HG03066 (cell line): Measurements from ENCODE around the gene CXorf49.
"Not testable (repeated sequence)": the region's sequence is repeated elsewhere in the genome, so short reads cannot be mapped to it uniquely, and the experiment has no call there.

ENCODE experiments used
- ATAC-seq: cut with Tn5 transposase; IDR thresholded peaks from one replicate; pipeline ENCODE4 v1.9.1; 2021; ENCODE audit warnings: low read depth; ENCODE audit not compliant: unreplicated experiment

Gene CXorf49

DNA sequence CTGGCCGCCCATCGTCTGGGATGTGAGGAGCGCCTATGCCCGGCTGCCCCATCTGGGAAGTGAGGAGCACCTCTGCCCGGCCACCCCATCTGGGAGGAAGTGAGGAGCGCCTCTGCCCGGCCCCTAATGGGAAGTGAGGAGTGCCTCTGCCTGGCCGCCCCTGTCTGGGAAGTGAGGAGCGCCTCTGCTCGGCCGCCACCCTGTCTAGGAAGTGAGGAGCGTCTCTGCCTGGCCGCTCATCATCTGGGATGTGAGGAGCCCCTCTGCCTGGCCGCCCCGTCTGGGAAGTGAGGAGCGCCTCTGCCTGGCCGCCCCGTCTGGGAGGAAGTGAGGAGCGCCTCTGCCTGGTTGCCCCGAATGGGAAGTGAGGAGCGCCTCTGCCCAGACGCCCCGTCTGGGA is 42.4 kb downstream of the CXorf49 start:
- ATAC-seq = not testable (repeated sequence)

DNA sequence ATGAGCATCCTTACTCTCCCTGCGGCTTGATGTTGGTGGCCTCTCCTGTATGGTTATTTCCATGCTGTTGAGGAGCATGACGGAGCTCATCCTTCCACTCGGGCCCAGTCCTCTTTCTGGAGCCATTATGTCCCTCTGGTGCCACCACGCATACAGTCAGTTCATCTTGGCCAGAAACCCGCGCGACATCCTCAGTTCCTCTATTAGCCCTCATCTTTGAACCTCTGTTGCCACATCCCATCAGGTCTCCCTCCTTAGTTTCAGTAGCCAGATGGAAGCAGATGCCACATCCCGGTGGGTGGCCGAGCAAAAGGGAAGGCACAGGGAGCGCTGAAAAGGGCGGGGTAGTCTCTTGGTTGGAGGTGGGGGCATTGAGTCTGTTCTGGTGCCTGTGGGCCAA is 46.1 kb downstream of the CXorf49 start:
- no peak for ATAC-seq

DNA sequence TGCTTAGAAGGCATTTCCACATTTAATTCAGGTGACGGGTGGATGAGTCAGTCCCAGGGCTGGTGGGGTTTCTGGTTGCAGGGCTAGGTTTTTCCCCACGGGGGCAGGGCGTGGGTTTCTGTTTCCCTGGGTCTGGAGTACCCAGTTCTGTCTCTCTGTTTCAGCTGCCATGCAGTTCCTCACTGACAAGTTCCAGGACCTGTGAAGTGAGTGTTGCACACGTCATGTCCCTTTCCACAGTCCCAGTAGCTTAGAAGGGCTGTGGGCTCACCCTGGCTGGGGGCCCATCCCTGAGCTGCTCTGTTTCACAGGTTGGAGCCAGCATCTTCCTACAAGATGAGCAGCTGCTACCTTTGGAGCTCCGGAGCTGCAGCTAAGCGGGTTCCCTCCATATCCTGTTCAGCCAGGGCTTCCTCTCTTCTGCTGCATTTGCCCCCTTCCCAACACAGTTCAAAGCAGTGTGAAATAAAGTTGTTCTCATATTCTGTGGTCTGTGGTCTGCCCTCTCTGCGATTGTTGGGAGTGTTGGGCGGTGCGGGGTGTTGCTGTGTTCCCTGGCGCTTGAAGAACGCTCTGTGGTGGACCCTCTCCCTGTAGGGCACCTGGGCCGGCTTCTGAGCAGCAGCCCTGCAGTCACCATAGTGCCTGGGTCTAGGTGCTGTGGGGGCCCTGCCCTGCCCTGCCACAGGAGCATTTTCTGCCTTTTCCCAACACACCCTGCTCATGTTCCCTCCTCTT is 46.9 kb downstream of the CXorf49 start:
- ATAC-seq = no peak

- ATAC-seq = not testable (repeated sequence)
Observed at GRCh38 chrX:71669947-71670346, 48.1 kb downstream of the CXorf49 start.

DNA sequence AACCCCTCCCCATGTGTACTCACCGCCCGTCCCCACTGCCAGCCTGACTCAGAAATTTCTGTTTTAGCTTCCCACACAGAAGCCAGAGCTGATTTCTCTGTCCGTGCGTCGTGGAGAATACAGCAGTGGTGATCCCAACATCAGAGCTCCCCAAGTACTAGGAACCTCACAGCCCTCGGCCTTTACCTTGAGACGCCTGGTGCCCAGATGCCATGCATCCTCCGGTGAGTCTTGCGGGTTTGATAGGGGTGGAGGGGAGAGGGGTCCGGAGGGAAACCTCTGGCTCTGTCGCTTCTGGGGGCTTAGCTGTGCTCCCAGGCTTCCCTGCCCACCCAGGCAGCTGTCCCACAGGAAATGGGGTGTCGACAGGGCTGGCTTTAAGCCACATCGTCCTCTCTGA is 48.6 kb downstream of the CXorf49 start:
- no peak for ATAC-seq

GRCh38 chrX:71668248-71668595 is 49.9 kb downstream of the CXorf49 start:
- no peak for ATAC-seq

DNA sequence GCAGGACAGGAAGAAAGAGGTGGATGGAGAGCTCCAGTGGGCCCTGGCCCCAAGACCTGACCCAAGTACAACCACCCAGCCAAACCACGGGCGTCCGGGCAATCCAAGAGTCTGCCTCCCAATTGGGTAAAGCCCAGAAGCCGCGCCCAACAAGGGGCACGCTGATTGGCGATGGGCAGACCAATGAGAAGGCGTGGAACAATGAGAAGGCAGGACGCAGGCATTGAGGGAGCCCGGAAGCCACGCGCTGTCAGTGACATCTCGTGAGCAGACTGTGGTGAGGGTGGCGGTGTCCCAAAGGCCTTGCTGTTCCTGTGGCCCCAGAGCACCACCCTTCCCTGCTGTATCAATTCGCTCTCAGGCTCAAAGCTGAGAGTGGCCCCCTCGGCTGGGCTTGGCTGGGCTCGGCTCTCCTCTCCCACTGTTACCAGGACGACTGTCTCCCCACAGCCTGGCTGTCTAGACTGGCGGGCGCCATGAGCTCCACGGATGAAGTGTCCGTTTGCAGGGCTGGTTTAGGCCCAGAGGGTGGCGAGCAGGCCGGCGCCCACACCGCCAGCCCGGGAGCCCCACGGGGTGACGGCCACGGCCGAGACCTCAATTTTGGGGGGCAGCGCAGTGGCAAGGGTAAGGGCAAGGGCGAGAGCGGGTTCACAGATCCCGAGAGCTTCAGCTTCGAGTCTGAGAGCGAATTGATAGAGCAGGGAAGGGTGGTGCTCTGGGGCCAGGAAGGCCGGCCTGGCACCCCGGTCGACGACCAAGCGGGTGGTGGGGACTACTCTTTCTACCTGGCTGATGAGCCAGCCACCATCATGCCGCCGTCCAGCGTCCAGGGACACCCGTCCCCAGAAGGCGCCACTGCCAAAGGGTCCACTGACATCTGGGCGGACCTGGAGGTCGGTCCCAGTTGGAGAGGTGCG is 50.5 kb downstream of the CXorf49 start, which contains the start of gene LOC101059915:
Gene LOC101059915 (plus strand): TSS at position 219 of the 920 bp plus-strand sequence.
- no peak for ATAC-seq

GRCh38 chrX:71666240-71667223 is 51.6 kb downstream of the CXorf49 start:
- ATAC-seq = no peak

GRCh38 chrX:71665747-71666146 is 52.3 kb downstream of the CXorf49 start:
- ATAC-seq = no peak

GRCh38 chrX:71664889-71665491 is 53.1 kb downstream of the CXorf49 start:
- no peak for ATAC-seq
